ENCODE measurements around the gene FAM124A. TPM values are rescaled to one million over a fixed set of nuclear protein-coding genes. Genes with fewer than 3 reads are reported as not detected.

Gene FAM124A
- total and polyA plus RNA-seq, 2 donors (not counting 3 experiments of a cell fraction or from before 2014, with no cell fraction given): 3.8 to 9.9 TPM

DNA sequence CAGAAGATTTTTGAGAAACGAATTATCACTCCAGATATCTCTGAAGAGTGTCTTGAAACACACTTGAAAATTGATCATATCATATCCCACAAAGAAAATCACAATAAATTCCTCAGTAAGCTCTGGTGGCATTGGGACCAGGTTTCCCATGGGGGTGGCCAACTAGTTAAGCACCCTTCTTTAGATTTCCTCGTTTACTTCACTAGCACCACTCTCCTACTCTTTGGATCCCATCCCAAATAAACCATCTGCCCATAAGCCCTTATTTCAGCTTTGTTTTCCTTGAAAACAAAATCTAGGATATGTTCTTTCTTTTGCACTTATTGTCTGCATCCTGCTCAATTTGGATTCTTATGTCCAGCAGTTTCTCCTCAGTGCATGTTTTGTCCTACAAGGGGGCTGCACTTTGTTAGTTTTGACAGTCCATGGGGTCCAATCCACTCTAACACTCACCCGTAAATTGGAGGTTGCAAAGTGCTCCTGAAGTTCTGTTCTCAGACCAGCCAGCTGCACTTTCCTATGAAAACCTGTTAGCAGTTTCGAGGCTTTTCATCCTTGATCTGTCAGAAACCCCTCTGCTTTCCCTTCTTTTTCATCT, 40.3 kb upstream of the FAM124A start:
- DNase-seq (ENCODE audit: low read depth, low spot score): no peak
- Histone ChIP-seq H3K4me1 (ENCODE audit: control insufficient read depth, extremely low read depth, insufficient read depth, low read length) (no peaks in the 10 kb centered on the region), H4K20me1 (replicated peaks; ENCODE audit: control insufficient read depth, extremely low read depth, insufficient read depth, low read length) (no peaks in the 10 kb centered on the region), H3K27ac (ENCODE audit: insufficient read depth, low read depth, low read length) (no peak overlapping the region), H3K9me3 (replicated peaks; ENCODE audit: control insufficient read depth, insufficient read depth, low read length) (no peaks in the 10 kb centered on the region), H3K36me3 (ENCODE audit: control insufficient read depth in 2 of 2, extremely low read depth in 1 of 2, insufficient read depth in 2 of 2, low read length in 2 of 2) (no peaks in the 10 kb centered on the region), H3K9ac (replicated peaks; ENCODE audit: extremely low read depth, insufficient read depth, low read length) (no peak overlapping the region), H3K4me2 (ENCODE audit: insufficient read depth, low read length) (no peak overlapping the region), H3K9me1 (replicated peaks; ENCODE audit: control insufficient read depth, extremely low read depth, insufficient read depth, low read length) (no peaks in the 10 kb centered on the region), H3K4me3 (replicated peaks in 1 of 3; ENCODE audit: insufficient read depth in 1 of 3, low read depth in 1 of 3, low read length in 3 of 3) (no peak overlapping the region), H2AFZ (ENCODE audit: low read depth, low read length) (no peak overlapping the region), H3K27me3 (ENCODE audit: control insufficient read depth in 2 of 2, insufficient read depth in 2 of 2, low read length in 2 of 2) (peaks cover 2 to 5% of the 10 kb centered on the region in 2 experiments), H3K79me2 (ENCODE audit: control insufficient read depth, insufficient read depth, low read length) (no peaks in the 10 kb centered on the region)
- ChIA-PET POLR2A (no interaction called here), CTCF (interaction anchor here (1.2 kb wide), 1 partner anchor 57 kb away, joined by 3 read pairs; no protein-coding TSS in a partner anchor)
- dilution Hi-C loops (cut with MboI; ENCODE audit: extremely low pct_ligation_motif_present, low sequenced_read_pairs) (no loop called here), intact Hi-C loops (cut with micrococcal nuclease) (no loop called here)
- BruUV-seq (replicated peaks): no TSS peak
- TF ChIP-seq, protein P1, sequence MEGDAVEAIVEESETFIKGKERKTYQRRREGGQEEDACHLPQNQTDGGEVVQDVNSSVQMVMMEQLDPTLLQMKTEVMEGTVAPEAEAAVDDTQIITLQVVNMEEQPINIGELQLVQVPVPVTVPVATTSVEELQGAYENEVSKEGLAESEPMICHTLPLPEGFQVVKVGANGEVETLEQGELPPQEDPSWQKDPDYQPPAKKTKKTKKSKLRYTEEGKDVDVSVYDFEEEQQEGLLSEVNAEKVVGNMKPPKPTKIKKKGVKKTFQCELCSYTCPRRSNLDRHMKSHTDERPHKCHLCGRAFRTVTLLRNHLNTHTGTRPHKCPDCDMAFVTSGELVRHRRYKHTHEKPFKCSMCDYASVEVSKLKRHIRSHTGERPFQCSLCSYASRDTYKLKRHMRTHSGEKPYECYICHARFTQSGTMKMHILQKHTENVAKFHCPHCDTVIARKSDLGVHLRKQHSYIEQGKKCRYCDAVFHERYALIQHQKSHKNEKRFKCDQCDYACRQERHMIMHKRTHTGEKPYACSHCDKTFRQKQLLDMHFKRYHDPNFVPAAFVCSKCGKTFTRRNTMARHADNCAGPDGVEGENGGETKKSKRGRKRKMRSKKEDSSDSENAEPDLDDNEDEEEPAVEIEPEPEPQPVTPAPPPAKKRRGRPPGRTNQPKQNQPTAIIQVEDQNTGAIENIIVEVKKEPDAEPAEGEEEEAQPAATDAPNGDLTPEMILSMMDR (IDR thresholded peaks at IDR 0.05; ENCODE audit: extremely low read depth in 1 of 2, insufficient read depth in 1 of 2, low read depth in 1 of 2, low read length in 2 of 2): no peak
- TF ChIP-seq MYC (IDR thresholded peaks at IDR 0.05; ENCODE audit: low read depth, low read length) (no peak), JUN (IDR thresholded peaks at IDR 0.05; ENCODE audit: borderline replicate concordance, insufficient read depth, insufficient read length, low read depth) (no peak), POLR2A (IDR thresholded peaks at IDR 0.05; ENCODE audit: low read depth, low read length) (no peak), EZH2 (IDR thresholded peaks at IDR 0.05; ENCODE audit: borderline replicate concordance, low read depth, low read length, severe bottlenecking) (no peak), FOS (IDR thresholded peaks at IDR 0.05; ENCODE audit: borderline replicate concordance, insufficient read depth, low read length) (no peak), GATA2 (IDR thresholded peaks at IDR 0.05; ENCODE audit: insufficient read depth, insufficient read length, low read depth, low read length) (no peak), POLR2AphosphoS5 (IDR thresholded peaks at IDR 0.05; ENCODE audit: insufficient read depth, low read depth, low read length) (no peak)
- TF ChIP-seq, protein P2, sequence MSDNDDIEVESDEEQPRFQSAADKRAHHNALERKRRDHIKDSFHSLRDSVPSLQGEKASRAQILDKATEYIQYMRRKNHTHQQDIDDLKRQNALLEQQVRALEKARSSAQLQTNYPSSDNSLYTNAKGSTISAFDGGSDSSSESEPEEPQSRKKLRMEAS (IDR thresholded peaks at IDR 0.05; ENCODE audit: insufficient read depth, insufficient read length): no peak
- FAIRE-seq: no peak

All from endothelial cell of umbilical vein (primary cell).